Central memory CD8-positive, alpha-beta T cell (primary cell): ENCODE measurements around the gene PHACTR1.

Source experiments
- ATAC-seq: fragments of 150-1000 bp; cut with Tn5 transposase; replicated peaks from 2 replicates; pipeline ENCODE4 v1.10.0; 2022; ENCODE audit warnings: mild to moderate bottlenecking, moderate FRiP score, moderate number of reproducible peaks; ENCODE audit not compliant: poor library complexity, severe bottlenecking; ENCODE audit errors: extremely low read depth
- DNase-seq, 2 donors: peaks; one replicate each; pipeline ENCODE4 v3.0.0; 2021; ENCODE audit warnings: low spot score in 2 of 2
- H3K27ac Mint-ChIP-seq: one replicate; pipeline ENCODE4 v1.8.0; 2022; ENCODE audit warnings: low read depth, mild to moderate bottlenecking, moderate library complexity, mixed read lengths
- H3K27me3 Mint-ChIP-seq: one replicate; pipeline ENCODE4 v1.8.0; 2022; ENCODE audit warnings: mixed read lengths
- H3K36me3 Mint-ChIP-seq: one replicate; pipeline ENCODE4 v1.8.0; 2022; ENCODE audit warnings: mild to moderate bottlenecking, moderate library complexity, mixed read lengths; ENCODE audit not compliant: insufficient read depth
- H3K4me1 Mint-ChIP-seq: one replicate; pipeline ENCODE4 v1.8.0; 2022; ENCODE audit warnings: mixed read lengths
- H3K4me3 Mint-ChIP-seq: one replicate; pipeline ENCODE4 v1.8.0; 2022; ENCODE audit warnings: mild to moderate bottlenecking, moderate library complexity, mixed read lengths
- H3K9me3 Mint-ChIP-seq: one replicate; pipeline ENCODE4 v1.8.0; 2022; ENCODE audit warnings: mixed read lengths

PHACTR1 gene

DNA sequence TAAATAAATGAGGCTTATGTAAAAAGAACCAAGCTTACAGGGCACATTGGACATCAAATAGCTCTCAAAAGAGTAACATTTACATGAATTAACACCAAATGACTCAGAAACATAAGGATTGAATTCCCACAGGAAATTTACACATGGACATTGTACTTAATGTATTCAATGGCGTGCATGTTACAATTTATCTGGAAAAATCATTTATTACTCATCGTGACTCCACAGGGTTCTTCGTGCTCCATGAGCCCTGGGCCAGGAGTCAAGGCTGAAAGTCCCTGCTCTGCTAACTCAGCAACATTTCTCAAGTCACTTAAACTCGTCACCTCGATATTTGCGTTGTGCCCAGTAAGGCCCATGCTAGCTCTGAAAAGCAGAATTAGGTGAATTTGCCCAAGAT, 158.5 kb downstream of the PHACTR1 start:
- Mint-ChIP-seq H3K4me3 (no peak overlapping the region), H3K4me1 (no peaks in the 10 kb centered on the region), H3K36me3 (no peaks in the 10 kb centered on the region), H3K27ac (no peak overlapping the region), H3K27me3 (peaks cover 19% of the 10 kb centered on the region), H3K9me3 (no peaks in the 10 kb centered on the region)
- ATAC-seq (no peak), DNase-seq (no peak)

DNA sequence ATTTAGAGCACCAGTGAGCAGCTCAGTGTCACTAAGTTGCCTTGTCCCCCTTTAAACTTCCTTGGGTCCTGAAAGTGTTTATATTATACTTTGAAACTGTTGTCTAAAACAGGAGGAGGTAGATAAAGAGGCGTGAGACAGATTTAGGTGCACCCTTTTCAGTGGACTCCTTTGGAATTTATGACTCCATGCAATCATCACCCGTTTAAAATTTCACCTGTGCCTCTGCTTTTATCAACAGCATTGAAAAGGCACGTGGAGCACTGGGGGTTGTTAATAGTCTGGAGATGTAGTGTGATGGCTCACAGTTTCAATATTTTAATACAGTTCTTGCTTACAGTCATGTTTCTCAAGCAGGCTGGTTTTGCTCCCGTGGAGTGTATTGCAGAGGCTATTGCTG, 162.2 kb downstream of the PHACTR1 start:
- H3K27me3 Mint-ChIP-seq: peaks cover 6% of the 10 kb centered on the region
- DNase-seq (no peak), ATAC-seq (no peak)
- no peaks in the 10 kb centered on the region for H3K36me3 Mint-ChIP-seq
- H3K4me1 Mint-ChIP-seq: no peaks in the 10 kb centered on the region
- H3K27ac Mint-ChIP-seq: no peak overlapping the region
- H3K9me3 Mint-ChIP-seq: no peaks in the 10 kb centered on the region
- no peak overlapping the region for H3K4me3 Mint-ChIP-seq

GRCh38 chr6:12882761-12883290, 166.3 kb downstream of the PHACTR1 start:
- Mint-ChIP-seq H3K4me3 (no peak overlapping the region), H3K9me3 (no peaks in the 10 kb centered on the region), H3K36me3 (no peaks in the 10 kb centered on the region), H3K4me1 (no peaks in the 10 kb centered on the region), H3K27ac (no peak overlapping the region), H3K27me3 (peaks cover 24% of the 10 kb centered on the region)
- no peak for DNase-seq
- no peak for ATAC-seq

DNA sequence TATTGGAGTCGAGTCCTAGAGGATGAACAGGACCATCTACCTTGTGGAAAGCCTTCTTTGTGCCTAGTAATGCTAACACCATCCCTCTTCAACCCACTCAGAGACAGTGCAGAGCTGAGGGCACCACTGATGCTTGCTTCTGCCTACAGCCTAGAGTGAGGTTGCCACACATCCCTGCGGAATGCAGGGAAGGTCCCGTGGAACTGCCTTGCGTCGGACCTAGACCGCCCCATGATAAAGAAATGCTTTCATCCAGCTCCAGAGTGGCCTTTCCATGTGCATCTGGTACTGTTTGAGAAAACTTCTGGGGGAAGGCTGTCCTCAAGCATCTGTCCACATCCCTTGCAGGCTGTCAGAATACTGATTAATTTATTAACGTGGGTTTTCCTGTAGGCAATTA, 168.4 kb downstream of the PHACTR1 start:
- DNase-seq (no peak), ATAC-seq (no peak)
- peaks cover 38% of the 10 kb centered on the region for H3K27me3 Mint-ChIP-seq
- no peak overlapping the region for H3K4me3 Mint-ChIP-seq
- no peaks in the 10 kb centered on the region for H3K9me3 Mint-ChIP-seq
- no peak overlapping the region for H3K27ac Mint-ChIP-seq
- H3K36me3 Mint-ChIP-seq: no peaks in the 10 kb centered on the region
- no peaks in the 10 kb centered on the region for H3K4me1 Mint-ChIP-seq

- no peak for ATAC-seq
- H3K27me3 Mint-ChIP-seq: peaks cover 40% of the 10 kb centered on the region
- no peaks in the 10 kb centered on the region for H3K36me3 Mint-ChIP-seq
- H3K27ac Mint-ChIP-seq: no peak overlapping the region
- DNase-seq: no peak
- no peaks in the 10 kb centered on the region for H3K9me3 Mint-ChIP-seq
- H3K4me1 Mint-ChIP-seq: no peaks in the 10 kb centered on the region
- no peak overlapping the region for H3K4me3 Mint-ChIP-seq
Measured at GRCh38 chr6:12886961-12887775, 170.6 kb downstream of the PHACTR1 start.

DNA sequence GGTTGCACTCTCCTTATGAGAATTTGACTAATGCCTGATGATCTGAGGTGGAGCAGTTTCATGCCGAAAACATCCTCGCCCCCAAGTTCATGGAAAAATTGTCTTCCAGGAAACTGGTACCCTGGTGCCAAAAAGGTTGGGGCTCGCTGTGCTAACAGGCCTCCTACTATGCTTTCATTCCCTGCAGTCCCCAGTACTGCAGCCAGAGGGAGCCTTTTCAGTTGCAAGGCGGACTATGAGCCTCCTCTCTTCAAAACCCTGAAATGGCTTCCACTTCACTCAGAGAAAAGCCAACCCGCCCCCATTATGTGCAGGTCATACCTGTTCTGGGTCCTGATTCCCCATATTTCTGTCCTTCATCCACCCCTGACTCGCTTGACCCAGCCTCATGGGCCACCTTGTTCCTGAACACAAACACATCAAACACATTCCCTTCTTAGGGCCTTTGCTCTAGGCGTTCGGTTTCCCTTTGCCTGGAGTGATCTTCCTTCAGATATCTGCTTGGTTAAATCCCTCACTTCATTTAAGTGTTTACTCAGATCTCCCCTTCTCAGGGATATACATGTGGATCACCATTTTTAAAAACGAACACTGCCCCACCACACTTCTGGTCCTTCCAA, 173.7 kb downstream of the PHACTR1 start:
- H3K36me3 Mint-ChIP-seq: no peaks in the 10 kb centered on the region
- no peak for ATAC-seq
- H3K9me3 Mint-ChIP-seq: no peaks in the 10 kb centered on the region
- peaks cover 30% of the 10 kb centered on the region for H3K27me3 Mint-ChIP-seq
- H3K27ac Mint-ChIP-seq: no peak overlapping the region
- DNase-seq: no peak
- H3K4me3 Mint-ChIP-seq: no peak overlapping the region
- H3K4me1 Mint-ChIP-seq: no peaks in the 10 kb centered on the region

- no peak overlapping the region for H3K27ac Mint-ChIP-seq
- H3K4me3 Mint-ChIP-seq: no peak overlapping the region
- ATAC-seq (no peak), DNase-seq (no peak)
- H3K36me3 Mint-ChIP-seq: peaks cover 1% of the 10 kb centered on the region
- H3K4me1 Mint-ChIP-seq: no peaks in the 10 kb centered on the region
- no peaks in the 10 kb centered on the region for H3K9me3 Mint-ChIP-seq
- peaks cover 34% of the 10 kb centered on the region for H3K27me3 Mint-ChIP-seq
Measured at GRCh38 chr6:12891595-12891994, 175.0 kb downstream of the PHACTR1 start.

DNA sequence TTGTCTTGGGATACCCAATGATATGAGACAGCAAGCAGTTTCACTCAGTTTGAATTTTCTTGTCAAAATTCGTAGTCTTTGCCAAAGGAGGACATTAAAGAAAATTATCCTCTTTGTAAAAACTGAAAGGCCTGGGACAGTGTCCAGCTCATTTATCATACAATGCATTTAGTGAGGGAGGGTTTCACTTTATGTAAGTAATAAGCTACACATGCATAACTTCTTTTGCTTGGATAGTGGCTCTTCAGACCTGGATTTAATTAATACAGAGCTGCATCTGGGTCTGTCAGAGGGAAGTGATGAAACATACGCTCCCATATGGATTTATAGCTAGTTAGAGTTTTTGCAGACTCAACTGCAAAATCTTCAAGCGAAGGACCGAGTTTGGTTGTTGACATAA, 175.6 kb downstream of the PHACTR1 start:
- Mint-ChIP-seq H3K4me3 (no peak overlapping the region), H3K4me1 (no peaks in the 10 kb centered on the region), H3K27me3 (peaks cover 34% of the 10 kb centered on the region), H3K27ac (no peak overlapping the region), H3K9me3 (no peaks in the 10 kb centered on the region), H3K36me3 (peaks cover 1% of the 10 kb centered on the region)
- DNase-seq (no peak), ATAC-seq (no peak)

DNA sequence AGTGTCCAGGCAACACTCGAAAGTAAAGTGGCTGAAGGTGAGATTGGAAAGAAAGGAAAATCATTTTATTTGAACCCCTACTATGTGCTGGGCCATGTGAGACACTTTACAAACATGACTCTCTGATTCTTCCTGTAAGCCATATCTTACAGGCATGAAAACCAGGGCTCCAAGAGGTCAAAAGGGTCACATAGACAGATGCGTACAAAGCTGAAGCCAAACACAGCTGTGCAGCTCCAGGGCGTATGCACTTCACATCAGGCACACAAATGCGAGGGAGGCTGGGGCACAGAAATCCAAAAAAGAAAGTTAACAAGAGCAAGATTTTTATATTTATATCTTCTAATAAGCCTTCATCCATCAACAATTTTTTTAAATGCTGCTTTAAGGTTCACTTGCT, 176.5 kb downstream of the PHACTR1 start:
- ATAC-seq (no peak), DNase-seq (no peak)
- no peaks in the 10 kb centered on the region for H3K4me1 Mint-ChIP-seq
- H3K36me3 Mint-ChIP-seq: peaks cover 1% of the 10 kb centered on the region
- H3K4me3 Mint-ChIP-seq: no peak overlapping the region
- H3K9me3 Mint-ChIP-seq: no peaks in the 10 kb centered on the region
- no peak overlapping the region for H3K27ac Mint-ChIP-seq
- peaks cover 36% of the 10 kb centered on the region for H3K27me3 Mint-ChIP-seq

GRCh38 chr6:12895721-12896120, 179.2 kb downstream of the PHACTR1 start:
- ATAC-seq (no peak), DNase-seq (no peak)
- Mint-ChIP-seq H3K27me3 (peaks cover 39% of the 10 kb centered on the region), H3K9me3 (no peaks in the 10 kb centered on the region), H3K4me1 (no peaks in the 10 kb centered on the region), H3K27ac (no peak overlapping the region), H3K4me3 (no peak overlapping the region), H3K36me3 (peaks cover 1% of the 10 kb centered on the region)

DNA sequence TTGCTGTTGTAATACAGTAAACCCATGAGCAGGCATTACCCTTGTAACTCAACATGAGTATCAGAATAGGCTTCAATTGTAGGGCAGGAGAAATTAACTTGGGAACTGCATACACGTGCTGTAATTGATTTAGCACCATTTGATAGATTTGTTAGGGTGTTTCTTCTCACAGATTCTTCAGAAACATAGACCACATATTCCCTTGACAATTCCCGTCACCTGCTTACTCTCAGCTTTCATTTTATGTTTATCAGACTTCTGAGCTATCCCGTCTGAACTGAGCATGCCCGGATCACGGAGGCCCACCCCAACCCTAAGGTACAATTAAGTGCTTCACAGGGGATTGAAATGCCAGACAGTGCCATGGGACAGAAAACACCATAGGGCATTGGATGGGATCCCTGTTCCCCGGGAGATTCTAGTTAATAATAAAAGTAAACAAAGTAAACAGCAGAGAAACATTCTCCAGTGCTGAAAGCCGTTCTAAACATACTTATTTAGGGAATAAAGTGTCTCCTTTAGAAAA, 179.7 kb downstream of the PHACTR1 start:
- H3K36me3 Mint-ChIP-seq: peaks cover 1% of the 10 kb centered on the region
- H3K4me1 Mint-ChIP-seq: no peaks in the 10 kb centered on the region
- no peak for ATAC-seq
- H3K9me3 Mint-ChIP-seq: no peaks in the 10 kb centered on the region
- H3K27ac Mint-ChIP-seq: no peak overlapping the region
- DNase-seq: no peak
- H3K4me3 Mint-ChIP-seq: no peak overlapping the region
- H3K27me3 Mint-ChIP-seq: peaks cover 45% of the 10 kb centered on the region

- no peak overlapping the region for H3K27ac Mint-ChIP-seq
- no peaks in the 10 kb centered on the region for H3K4me1 Mint-ChIP-seq
- DNase-seq (no peak), ATAC-seq (no peak)
- peaks cover 1% of the 10 kb centered on the region for H3K36me3 Mint-ChIP-seq
- H3K27me3 Mint-ChIP-seq: peaks cover 62% of the 10 kb centered on the region
- H3K4me3 Mint-ChIP-seq: no peak overlapping the region
- H3K9me3 Mint-ChIP-seq: no peaks in the 10 kb centered on the region
Measured at GRCh38 chr6:12898603-12899002, 182.0 kb downstream of the PHACTR1 start.
